ENCODE results near the gene HOXA6. TPM values are rescaled to one million over a fixed set of nuclear protein-coding genes. Genes with fewer than 3 reads are reported as not detected.

HOXA6 gene
- total RNA-seq, 8 experiments from 2014 or later: 4.4 to 52.8 (median 23.7) TPM

DNA sequence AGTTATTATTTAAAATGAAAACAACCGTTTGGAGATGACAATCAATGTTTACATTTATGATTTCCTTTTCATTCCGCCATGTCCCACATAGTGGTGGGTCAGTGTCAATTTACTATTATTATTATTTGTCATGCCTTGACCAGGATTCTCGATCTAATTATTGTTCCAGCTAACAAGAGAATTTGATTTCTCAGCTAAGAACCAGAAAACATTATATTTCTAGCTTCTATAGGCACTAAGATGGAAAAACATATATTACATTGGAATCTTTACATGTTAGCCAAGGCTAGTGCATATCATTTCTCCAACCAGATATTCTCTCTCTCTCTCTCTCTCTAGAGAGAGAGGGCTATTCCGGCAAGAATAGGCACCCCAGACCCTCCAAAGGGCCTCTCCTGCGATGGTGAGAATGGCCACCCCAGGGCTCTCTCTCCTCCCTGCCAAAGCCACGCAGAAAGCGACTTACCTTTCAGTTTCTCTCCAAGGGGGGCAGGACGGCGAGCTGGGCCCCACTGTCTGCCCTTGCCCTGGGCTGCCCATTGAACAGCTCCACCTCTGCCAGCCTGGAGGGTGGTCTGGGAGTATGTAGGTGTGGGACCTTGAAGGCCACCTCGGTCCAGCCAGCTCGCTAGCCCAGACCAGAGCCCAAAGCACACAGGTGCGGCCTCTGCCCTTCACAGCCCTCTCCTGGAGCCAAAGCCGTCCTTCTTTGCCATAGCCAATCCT lies 2.4 kb upstream of the HOXA6 start:
- peaks cover 9 to 30% of the 10 kb centered on the region in 2 donors for H3K4me1 ChIP-seq (replicated peaks in 1 of 2)
- peak in 6 of 8 experiments; percentile 2 to 36 (median 14) for ATAC-seq (replicated peaks in 6 of 8)
- H3K4me3 ChIP-seq: peak overlapping the region; percentile 41 to 63 (median 47)
- peak overlapping the region; percentile 3 to 90 for H3K27ac ChIP-seq
- 38 to 75% (median 57%) methylated on average over 1 to 10 of the region's 13 CpGs for WGBS, 10 experiments
- in situ Hi-C loops (cut with MboI; ENCODE audit: low pct_unique_long_range_greater_than_20kb in 2 of 9, low sequenced_read_pairs in 9 of 9, unreplicated experiment in 9 of 9): loop anchor here in 5 of 9 experiments (10.0 to 25.0 kb wide), 4 partner anchors 295 to 1288 kb away; no protein-coding TSS in a partner anchor

DNA sequence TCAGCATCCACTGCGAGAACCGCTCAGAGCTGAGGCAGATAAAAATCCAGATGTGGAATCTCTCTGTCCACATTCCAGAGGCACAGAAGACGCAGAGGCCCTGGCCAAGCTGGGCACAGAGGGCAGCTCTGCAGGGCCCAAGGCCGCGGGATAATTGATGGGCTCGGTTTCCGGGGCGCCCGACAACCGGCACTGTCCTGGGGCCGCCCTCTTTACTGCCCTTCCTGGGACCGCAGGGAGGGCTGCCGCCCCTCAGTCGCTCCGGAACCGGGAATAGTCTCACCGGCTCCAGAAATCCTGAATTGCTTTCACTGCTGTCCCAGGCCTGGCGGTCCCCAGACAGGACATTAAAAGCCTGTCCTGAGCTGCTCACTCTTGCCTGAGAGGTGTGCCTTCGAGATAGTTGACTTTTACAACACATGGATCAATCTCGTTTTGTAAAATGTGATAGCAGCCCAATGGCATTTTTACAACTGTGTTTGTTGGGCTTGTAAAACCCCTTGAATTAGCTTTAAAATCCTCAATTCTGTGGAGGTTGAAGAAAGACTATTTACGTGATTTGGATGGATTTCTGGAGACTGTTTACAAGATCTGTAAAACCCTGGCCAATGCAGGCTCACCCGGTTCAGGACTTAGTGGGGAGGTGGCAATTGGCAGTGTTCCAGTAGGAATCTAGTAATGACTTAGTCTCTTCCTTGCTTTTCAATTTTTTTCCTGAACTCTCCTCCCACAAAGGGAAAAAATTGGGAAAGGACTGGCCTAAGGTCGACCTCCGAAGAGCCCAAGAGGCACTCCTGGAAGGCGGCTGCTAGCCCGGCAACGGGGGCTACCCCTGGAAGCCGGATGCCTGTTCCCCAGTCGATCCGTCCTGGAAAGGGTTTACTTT lies 1.4 kb upstream of the HOXA6 start:
- peak overlapping the region; percentile 24 to 63 (median 47) for H3K4me3 ChIP-seq
- WGBS, 10 experiments: 18 to 80% (median 40%) methylated on average over 1 to 10 of the region's 30 CpGs; no CpG with 5 or more reads in 2 of the 10 experiments
- peak in 5 of 8 experiments; percentile 3 to 15 (median 12) for ATAC-seq (replicated peaks in 6 of 8)
- in situ Hi-C loops (cut with MboI; ENCODE audit: low pct_unique_long_range_greater_than_20kb in 2 of 9, low sequenced_read_pairs in 9 of 9, unreplicated experiment in 9 of 9): loop anchor here in 2 of 9 experiments (10.0 kb wide), 1 partner anchor 294 kb away; no protein-coding TSS in a partner anchor
- H3K4me1 ChIP-seq (replicated peaks in 1 of 2): peaks cover 9 to 36% of the 10 kb centered on the region in 2 donors
- peak overlapping the region; percentile 15 to 90 for H3K27ac ChIP-seq

DNA sequence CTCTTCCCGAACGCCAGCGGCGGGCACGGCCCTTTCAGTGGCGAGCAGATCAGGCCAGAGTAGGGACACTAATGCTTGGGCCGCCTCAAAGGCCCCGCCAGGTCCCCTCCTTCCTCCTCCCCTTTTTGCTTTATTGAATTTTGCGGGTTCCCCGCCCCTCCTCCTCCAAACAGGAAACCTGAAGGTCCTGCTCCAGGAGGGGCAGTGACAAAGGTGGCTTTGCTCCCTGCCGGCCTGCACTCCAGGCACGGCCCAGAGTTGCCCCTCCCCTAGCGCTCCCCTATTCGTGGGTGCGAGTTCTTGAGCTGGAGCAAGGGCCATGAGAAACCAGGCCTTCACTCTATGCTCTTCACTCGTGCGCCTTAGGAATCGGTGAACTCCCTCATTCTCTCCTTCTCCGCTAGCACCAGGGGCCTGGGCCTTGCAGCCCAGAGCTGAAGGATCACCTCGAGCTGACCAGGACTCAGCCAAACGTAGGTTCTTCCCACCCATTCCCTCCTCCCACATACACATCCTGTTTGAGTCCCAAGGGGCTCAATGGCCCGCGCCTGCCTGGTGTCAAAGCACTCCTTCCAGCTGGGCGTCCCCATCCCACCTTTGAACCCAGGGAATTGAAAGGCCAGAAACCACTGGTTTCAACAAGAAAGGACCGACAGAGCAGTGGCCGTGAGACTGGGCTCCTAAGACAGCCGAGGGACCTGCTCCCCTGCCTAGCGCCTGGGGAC lies 619 bp upstream of the HOXA6 start:
- Histone ChIP-seq H3K27ac (peak overlapping the region in 1 of 2 donors; percentile 90), H3K4me1 (replicated peaks in 1 of 2) (peaks cover 9 to 38% of the 10 kb centered on the region in 2 donors), H3K4me3 (peak overlapping the region; percentile 24 to 63 (median 47))
- in situ Hi-C loops (cut with MboI; ENCODE audit: low pct_unique_long_range_greater_than_20kb in 2 of 9, low sequenced_read_pairs in 9 of 9, unreplicated experiment in 9 of 9): loop anchor here in 2 of 9 experiments (10.0 kb wide), 1 partner anchor 293 kb away; no protein-coding TSS in a partner anchor
- WGBS, 10 experiments: 22 to 86% (median 30%) methylated on average over 3 to 13 of the region's 28 CpGs; no CpG with 5 or more reads in 4 of the 10 experiments
- ATAC-seq (replicated peaks in 6 of 8): peak in 5 of 8 experiments; percentile 2 to 26 (median 7)

DNA sequence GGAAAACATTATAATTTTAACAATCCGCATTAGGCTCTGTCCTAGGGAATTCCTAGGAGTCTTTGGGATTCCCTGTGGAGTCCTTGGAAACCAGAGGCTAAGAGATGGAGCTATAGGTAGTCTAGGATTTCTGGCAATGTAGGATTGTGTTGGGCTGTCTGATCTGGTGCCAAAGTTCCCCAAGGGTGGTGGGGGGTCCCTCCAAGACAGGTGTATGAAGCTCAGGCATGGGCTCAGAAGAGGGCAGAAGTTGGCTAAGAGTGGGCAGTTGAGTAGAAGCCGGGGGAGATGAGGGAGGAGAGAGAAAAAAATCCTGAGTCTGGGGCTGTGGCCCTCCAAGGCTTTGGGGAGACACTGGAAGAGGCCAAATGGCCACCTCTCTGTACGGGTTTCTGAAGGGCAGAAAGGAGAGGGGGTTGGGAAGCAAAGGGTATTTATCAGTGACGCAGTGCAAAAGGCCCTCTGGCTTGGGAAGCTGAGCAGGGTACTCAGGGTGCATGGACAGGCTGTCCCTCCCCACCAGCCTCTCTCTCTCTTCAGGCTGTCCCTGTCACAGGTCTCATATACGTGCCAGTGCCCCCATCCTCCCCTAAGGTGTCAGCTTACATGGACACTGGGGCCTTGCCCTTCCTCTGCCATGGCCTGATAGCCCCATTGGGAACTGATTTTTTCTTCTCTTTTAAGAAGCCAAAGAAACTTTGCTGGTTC lies 929 bp downstream of the HOXA6 start:
- 57 to 78% (median 60%) methylated on average over 1 to 4 of the region's 5 CpGs; no CpG with 5 or more reads in 4 of the 10 experiments for WGBS, 10 experiments
- in situ Hi-C loops (cut with MboI; ENCODE audit: low pct_unique_long_range_greater_than_20kb in 2 of 9, low sequenced_read_pairs in 9 of 9, unreplicated experiment in 9 of 9): loop anchor here in 2 of 9 experiments (10.0 kb wide), 1 partner anchor 292 kb away; no protein-coding TSS in a partner anchor
- peak overlapping the region in 3 of 5 donors; percentile 46 to 63 (median 47) for H3K4me3 ChIP-seq

DNA sequence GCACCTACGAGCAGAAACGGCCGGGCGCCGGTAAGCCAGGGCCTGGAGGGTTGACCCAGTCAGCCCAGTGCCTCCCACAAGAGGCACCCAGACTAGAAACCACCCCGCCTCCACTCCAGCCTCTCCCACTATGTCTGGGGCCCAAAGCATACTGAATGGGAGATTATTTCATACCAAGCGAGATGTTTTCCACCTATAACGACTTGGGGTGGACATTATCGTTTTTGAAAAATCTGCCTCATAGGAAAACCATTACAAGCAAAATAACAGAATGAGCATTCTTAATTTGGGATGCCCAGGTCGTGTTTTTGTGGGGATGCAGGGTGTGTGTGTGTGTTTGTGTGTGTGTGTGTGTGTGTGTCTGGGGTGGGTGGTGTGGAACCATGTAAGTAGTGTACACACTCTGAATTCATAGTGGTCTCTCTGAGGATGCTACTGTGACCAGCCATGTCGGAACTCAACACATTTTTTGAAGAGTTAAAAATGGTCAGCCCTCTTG lies 1.6 kb downstream of the HOXA6 start:
- 40 to 100% (median 79%) methylated on average over 1 to 9 of the region's 11 CpGs; no CpG with 5 or more reads in 2 of the 10 experiments for WGBS, 10 experiments
- Histone ChIP-seq H3K27ac (peak overlapping the region in 1 of 2 donors; percentile 90), H3K4me1 (replicated peaks in 1 of 2) (peaks cover 5 to 34% of the 10 kb centered on the region in 2 donors), H3K4me3 (peak overlapping the region in 3 of 5 donors; percentile 46 to 63 (median 47))
- in situ Hi-C loops (cut with MboI; ENCODE audit: low pct_unique_long_range_greater_than_20kb in 2 of 9, low sequenced_read_pairs in 9 of 9, unreplicated experiment in 9 of 9): loop anchor here in 2 of 9 experiments (10.0 kb wide), 1 partner anchor 291 kb away; no protein-coding TSS in a partner anchor
- no peak for ATAC-seq (replicated peaks in 6 of 8)

More for the DNA sequence above, 929 bp downstream of the HOXA6 start:
- peaks cover 8 to 37% of the 10 kb centered on the region in 2 donors for H3K4me1 ChIP-seq (replicated peaks in 1 of 2)
- H3K27ac ChIP-seq: peak overlapping the region in 1 of 2 donors; percentile 90
- ATAC-seq (replicated peaks in 6 of 8): no peak

DNA sequence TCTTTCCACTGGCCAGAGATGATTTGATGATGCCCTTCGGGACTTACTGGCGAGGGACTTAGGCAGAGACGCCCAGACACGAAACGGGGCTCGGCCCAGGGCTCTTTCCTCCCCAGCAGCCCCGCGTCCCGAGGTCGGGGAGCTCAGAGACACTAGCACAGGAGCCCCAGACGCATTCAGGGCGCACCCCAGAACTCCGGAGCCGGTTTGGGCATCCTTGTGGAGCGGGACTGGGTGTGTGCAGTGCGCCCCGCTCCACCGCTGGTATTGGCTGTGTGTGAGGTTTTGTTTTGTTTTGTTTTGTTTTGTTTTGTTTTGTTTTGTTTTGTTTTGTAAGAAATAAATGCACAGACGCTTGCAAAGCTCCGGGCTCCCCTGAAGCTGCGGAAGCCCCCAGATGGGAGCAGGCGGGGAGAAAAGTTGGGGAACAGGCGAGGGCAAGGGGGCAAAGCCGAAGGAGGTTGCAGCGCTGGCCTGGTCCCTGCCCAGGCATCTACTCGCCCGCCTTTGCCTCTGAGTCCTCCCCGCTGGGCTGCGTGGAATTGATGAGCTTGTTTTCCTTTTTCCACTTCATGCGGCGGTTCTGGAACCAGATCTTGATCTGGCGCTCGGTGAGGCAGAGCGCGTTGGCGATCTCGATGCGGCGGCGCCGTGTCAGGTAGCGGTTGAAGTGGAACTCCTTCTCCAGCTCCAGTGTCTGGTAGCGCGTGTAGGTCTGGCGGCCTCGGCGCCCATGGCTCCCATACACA lies 2.2 kb downstream of the HOXA6 start:
- no peak for ATAC-seq (replicated peaks in 6 of 8)
- Histone ChIP-seq H3K27ac (peak overlapping the region; percentile 66 to 90), H3K4me3 (peak overlapping the region in 3 of 5 donors; percentile 46 to 63 (median 47)), H3K4me1 (replicated peaks in 1 of 2) (peaks cover 5 to 31% of the 10 kb centered on the region in 2 donors)
- in situ Hi-C loops (cut with MboI; ENCODE audit: low pct_unique_long_range_greater_than_20kb in 2 of 9, low sequenced_read_pairs in 9 of 9, unreplicated experiment in 9 of 9): loop anchor here in 2 of 9 experiments (10.0 kb wide), 1 partner anchor 291 kb away; no protein-coding TSS in a partner anchor
- WGBS, 10 experiments: 10 to 97% (median 79%) methylated on average over 1 to 22 of the region's 47 CpGs; no CpG with 5 or more reads in 4 of the 10 experiments

DNA sequence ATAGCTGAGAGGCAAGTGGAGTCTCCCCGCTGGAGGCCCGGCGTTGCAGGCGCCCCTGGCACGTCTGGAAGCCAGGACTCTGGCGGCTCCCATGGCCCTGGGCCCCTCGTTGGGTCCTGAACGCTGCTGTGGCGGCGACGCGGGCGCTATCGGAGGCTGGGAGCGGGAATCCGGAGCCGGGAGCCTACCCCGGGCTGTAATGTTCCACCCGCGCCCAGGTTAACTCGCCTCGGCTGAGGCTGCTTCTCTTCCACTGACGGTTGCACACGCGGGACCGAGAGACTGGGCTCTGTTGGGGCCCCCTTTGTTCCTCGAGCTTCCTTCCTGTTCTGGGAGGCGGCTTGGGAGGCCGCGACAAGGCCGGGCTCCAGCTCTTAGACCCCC lies 2.8 kb downstream of the HOXA6 start:
- Histone ChIP-seq H3K4me3 (peak overlapping the region; percentile 3 to 81 (median 47)), H3K4me1 (replicated peaks in 1 of 2) (peaks cover 5 to 28% of the 10 kb centered on the region in 2 donors), H3K27ac (peak overlapping the region; percentile 66 to 90)
- in situ Hi-C loops (cut with MboI; ENCODE audit: low pct_unique_long_range_greater_than_20kb in 2 of 9, low sequenced_read_pairs in 9 of 9, unreplicated experiment in 9 of 9): loop anchor here in 2 of 9 experiments (10.0 kb wide), 1 partner anchor 290 kb away; no protein-coding TSS in a partner anchor
- no peak for ATAC-seq (replicated peaks in 6 of 8)
- 9 to 15% methylated on average over 4 to 6 of the region's 31 CpGs; no CpG with 5 or more reads in 8 of the 10 experiments for WGBS, 10 experiments

DNA sequence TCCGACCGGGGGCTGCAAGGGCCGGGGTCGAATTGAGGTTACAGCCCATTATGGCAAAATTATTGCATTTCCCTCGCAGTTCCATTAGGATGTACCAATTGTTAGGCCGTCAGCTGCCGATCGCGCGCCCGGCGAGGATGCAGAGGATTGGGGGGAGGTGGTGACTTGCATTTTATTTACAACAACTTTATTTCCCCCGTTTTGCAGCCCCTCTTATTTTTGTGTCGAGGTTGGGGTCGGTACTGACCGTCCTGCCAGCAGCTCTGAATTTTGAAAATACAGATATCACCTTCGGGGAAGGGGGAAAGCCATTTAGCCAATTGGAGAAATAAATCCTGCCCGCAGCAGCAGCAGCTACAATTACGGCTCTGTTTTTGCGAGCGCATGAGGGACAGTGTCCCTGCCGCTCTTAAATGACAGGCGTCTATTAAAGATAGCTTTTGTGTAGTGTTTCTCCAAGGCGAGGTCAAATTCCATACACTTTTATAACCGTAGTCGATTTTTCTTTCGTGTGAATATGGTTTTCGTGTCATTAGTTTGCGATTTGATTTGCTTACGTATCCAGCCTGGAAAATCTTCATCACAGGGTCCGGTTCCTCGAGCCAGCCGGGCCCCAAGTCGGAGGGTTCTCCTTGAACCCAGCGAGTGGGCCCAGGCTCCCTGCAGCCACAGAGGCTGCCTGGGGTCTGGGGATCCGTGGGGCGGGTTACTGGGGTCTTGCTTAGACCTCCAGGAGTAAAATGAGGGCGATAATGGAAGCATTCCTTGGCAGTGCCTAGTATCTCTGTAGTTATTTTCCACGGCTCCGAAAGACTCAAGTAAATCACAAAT lies 3.4 kb downstream of the HOXA6 start:
- no peak for ATAC-seq (replicated peaks in 6 of 8)
- 4 to 96% (median 24%) methylated on average over 1 to 30 of the region's 40 CpGs; no CpG with 5 or more reads in 2 of the 10 experiments for WGBS, 10 experiments
- Histone ChIP-seq H3K27ac (peak overlapping the region; percentile 66 to 90), H3K4me1 (replicated peaks in 1 of 2) (peaks cover 5 to 24% of the 10 kb centered on the region in 2 donors), H3K4me3 (peak overlapping the region; percentile 46 to 81 (median 63))
- in situ Hi-C loops (cut with MboI; ENCODE audit: low pct_unique_long_range_greater_than_20kb in 2 of 9, low sequenced_read_pairs in 9 of 9, unreplicated experiment in 9 of 9): loop anchor here in 2 of 9 experiments (10.0 kb wide), 1 partner anchor 289 kb away; no protein-coding TSS in a partner anchor

DNA sequence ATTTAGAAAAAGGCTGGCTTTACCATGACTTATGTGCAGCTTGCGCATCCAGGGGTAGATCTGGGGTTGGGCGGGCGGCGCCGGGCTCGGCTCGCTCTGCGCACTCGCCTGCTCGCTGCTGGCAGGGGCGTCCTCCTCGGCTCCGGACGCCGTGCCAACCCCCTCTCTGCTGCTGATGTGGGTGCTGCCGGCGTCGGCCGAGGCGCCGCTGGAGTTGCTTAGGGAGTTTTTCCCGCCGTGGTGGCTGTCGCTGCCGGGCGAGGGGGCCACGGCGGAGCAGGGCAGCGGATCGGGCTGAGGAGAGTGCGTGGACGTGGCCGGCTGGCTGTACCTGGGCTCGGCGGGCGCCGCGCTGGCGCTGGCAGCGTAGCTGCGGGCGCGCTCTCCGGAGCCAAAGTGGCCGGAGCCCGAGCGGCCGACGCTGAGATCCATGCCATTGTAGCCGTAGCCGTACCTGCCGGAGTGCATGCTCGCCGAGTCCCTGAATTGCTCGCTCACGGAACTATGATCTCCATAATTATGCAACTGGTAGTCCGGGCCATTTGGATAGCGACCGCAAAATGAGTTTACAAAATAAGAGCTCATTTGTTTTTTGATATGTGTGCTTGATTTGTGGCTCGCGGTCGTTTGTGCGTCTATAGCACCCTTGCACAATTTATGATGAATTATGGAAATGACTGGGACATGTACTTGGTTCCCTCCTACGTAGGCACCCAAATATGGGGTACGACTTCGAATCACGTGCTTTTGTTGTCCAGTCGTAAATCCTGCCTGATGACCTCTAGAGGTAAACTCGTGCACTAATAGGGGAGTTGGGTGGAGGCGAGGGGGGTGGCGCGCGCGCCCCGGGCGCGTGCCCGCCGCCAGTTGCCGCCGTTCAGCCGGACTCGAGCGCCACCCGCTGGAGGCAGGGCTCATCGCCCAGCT lies 4.3 kb downstream of the HOXA6 start, which contains the start of gene HOXA5:
Gene HOXA5, minus strand, starts transcription at position 659 of the 927 bp plus-strand sequence. Its CDS starts 74 bp downstream, at position 585.
- H3K4me3 ChIP-seq: peak within 1 kb of the TSS; percentile 46 to 81 (median 63)
- 0 to 89% (median 1%) methylated on average over 8 to 32 of the region's 86 CpGs; no CpG with 5 or more reads in 4 of the 10 experiments for WGBS, 10 experiments
- H3K4me1 ChIP-seq (replicated peaks in 1 of 2): peaks cover 5 to 15% of the 10 kb centered on the region in 2 donors
- in situ Hi-C loops (cut with MboI; ENCODE audit: low pct_unique_long_range_greater_than_20kb in 2 of 9, low sequenced_read_pairs in 9 of 9, unreplicated experiment in 9 of 9): loop anchor here in 2 of 9 experiments (10.0 kb wide), 1 partner anchor 288 kb away; no protein-coding TSS in a partner anchor
- ATAC-seq (replicated peaks in 6 of 8): peak in 7 of 8 experiments; percentile 36 to 89 (median 81)
- H3K27ac ChIP-seq: peak within 1 kb of the TSS; percentile 92 to 93
